Measurements from ENCODE around the gene SOX4. TPM values are rescaled to one million over a fixed set of nuclear protein-coding genes. Genes with fewer than 3 reads are reported as not detected.

The SOX4 gene
- total and polyA plus RNA-seq, 3 donors from 2014 or later = 16.1 to 43.9 (median 42.9) TPM

GRCh38 chr6:21595285-21596144 is 2.0 kb downstream of the SOX4 start:
- Histone ChIP-seq H3K9me3 (no peaks in the 10 kb centered on the region), H3K4me3 (peak overlapping the region; percentile 70 to 86), H3K27ac (peak overlapping the region; percentile 86 to 91), H3K36me3 (ENCODE audit: low read depth, missing control alignments) (no peaks in the 10 kb centered on the region), H3K27me3 (no peaks in the 10 kb centered on the region), H3K4me1 (peaks cover 10% of the 10 kb centered on the region)
- TF ChIP-seq CTCF (IDR thresholded peaks at IDR 0.05) = no peak
- TF ChIP-seq POLR2A (IDR thresholded peaks at IDR 0.05) = no peak
- WGBS, 2 donors = 0 to 1% methylated on average over 54 to 77 of the region's 108 CpGs
- intact Hi-C loops (cut with DNase I; ENCODE audit: low total_unique reads) = loop anchor here (10.0 kb wide), 1 partner anchor 329 kb away; no protein-coding TSS in a partner anchor
- DNase-seq = peak; percentile 45

- TF ChIP-seq CTCF (IDR thresholded peaks at IDR 0.05) = no peak
- TF ChIP-seq POLR2A (IDR thresholded peaks at IDR 0.05) = no peak
- H3K27me3 ChIP-seq = no peaks in the 10 kb centered on the region
- WGBS, 2 donors = 0 to 1% methylated on average over 41 to 43 of the region's 43 CpGs
- peaks cover 10% of the 10 kb centered on the region for H3K4me1 ChIP-seq
- intact Hi-C loops (cut with DNase I; ENCODE audit: low total_unique reads) = loop anchor here (10.0 kb wide), 1 partner anchor 328 kb away; no protein-coding TSS in a partner anchor
- H3K27ac ChIP-seq = peak overlapping the region; percentile 81 to 86
- peak overlapping the region; percentile 70 to 86 for H3K4me3 ChIP-seq
- DNase-seq = peak; percentile 55
- H3K36me3 ChIP-seq (ENCODE audit: low read depth, missing control alignments) = no peaks in the 10 kb centered on the region
- H3K9me3 ChIP-seq = no peaks in the 10 kb centered on the region
Observed at GRCh38 chr6:21596145-21596948, 2.8 kb downstream of the SOX4 start.

GRCh38 chr6:21596949-21597682 is 3.6 kb downstream of the SOX4 start:
- H3K4me3 ChIP-seq = peak overlapping the region; percentile 70 to 86
- peak overlapping the region; percentile 81 to 86 for H3K27ac ChIP-seq
- H3K9me3 ChIP-seq = no peaks in the 10 kb centered on the region
- intact Hi-C loops (cut with DNase I; ENCODE audit: low total_unique reads) = loop anchor here (10.0 kb wide), 1 partner anchor 328 kb away; no protein-coding TSS in a partner anchor
- H3K4me1 ChIP-seq = peaks cover 10% of the 10 kb centered on the region
- no peaks in the 10 kb centered on the region for H3K36me3 ChIP-seq (ENCODE audit: low read depth, missing control alignments)
- no peak for DNase-seq
- 1 to 4% methylated on average over 14 of the region's 14 CpGs for WGBS, 2 donors
- H3K27me3 ChIP-seq = no peaks in the 10 kb centered on the region
- TF ChIP-seq CTCF (IDR thresholded peaks at IDR 0.05) = peak in 1 of 3 experiments; percentile 53
- no peak for TF ChIP-seq POLR2A (IDR thresholded peaks at IDR 0.05)

- no peak for DNase-seq
- no peaks in the 10 kb centered on the region for H3K9me3 ChIP-seq
- no peaks in the 10 kb centered on the region for H3K36me3 ChIP-seq (ENCODE audit: low read depth, missing control alignments)
- intact Hi-C loops (cut with DNase I; ENCODE audit: low total_unique reads) = loop anchor here (10.0 kb wide), 1 partner anchor 327 kb away; no protein-coding TSS in a partner anchor
- no peaks in the 10 kb centered on the region for H3K27me3 ChIP-seq
- TF ChIP-seq CTCF (IDR thresholded peaks at IDR 0.05) (no peak), POLR2A (IDR thresholded peaks at IDR 0.05) (no peak)
- peak overlapping the region; percentile 15 to 86 for H3K4me3 ChIP-seq
- no peak overlapping the region for H3K27ac ChIP-seq
- WGBS, 2 donors = 11 to 13% methylated on average over 14 of the region's 14 CpGs
- peaks cover 10% of the 10 kb centered on the region for H3K4me1 ChIP-seq
Observed at GRCh38 chr6:21597801-21598673, 4.5 kb downstream of the SOX4 start.

All from testis (tissue), 3 donors.